WTC11 (cell line): ENCODE measurements around the gene MUC12. TPM values are rescaled to one million over a fixed set of nuclear protein-coding genes. Genes with fewer than 3 reads are reported as not detected.

Experiments used
- ATAC-seq: fragments of 200-7000 bp; cut with Tn5 transposase; 2 replicates; pipeline ENCODE4 v1.10.0; 2021; ENCODE audit warnings: mild to moderate bottlenecking, moderate library complexity
- CTCF ChIA-PET: fragments of 300-600 bp; sonication (Branson Sonifier 250); formaldehyde crosslinking; loops from one replicate; lab custom pipeline; 2021; ENCODE audit warnings: antibody characterized with exemption; lab: Charles Lee
- POLR2A ChIA-PET: fragments of 350-600 bp; sonication (Branson Sonifier 250); formaldehyde crosslinking; loops from one replicate; lab custom pipeline; 2021; ENCODE audit warnings: antibody characterized with exemption; lab: Charles Lee
- DNase-seq: peaks from one replicate; pipeline ENCODE4 v3.0.0; 2021; ENCODE audit warnings: low spot score
- H3K27ac Mint-ChIP-seq: 2 replicates; pipeline ENCODE4 v1.8.0; 2021; ENCODE audit warnings: mixed read lengths
- H3K27me3 Mint-ChIP-seq: 2 replicates; pipeline ENCODE4 v1.8.0; 2021; ENCODE audit warnings: low read depth, mild to moderate bottlenecking, moderate library complexity, mixed read lengths
- H3K36me3 Mint-ChIP-seq: 2 replicates; pipeline ENCODE4 v1.8.0; 2021; ENCODE audit warnings: mixed read lengths
- H3K4me1 Mint-ChIP-seq: 2 replicates; pipeline ENCODE4 v1.8.0; 2022; ENCODE audit warnings: mixed read lengths
- H3K4me3 Mint-ChIP-seq: 2 replicates; pipeline ENCODE4 v1.8.0; 2021; ENCODE audit warnings: mild to moderate bottlenecking, moderate library complexity, mixed read lengths
- H3K9me3 Mint-ChIP-seq: 2 replicates; pipeline ENCODE4 v1.8.0; 2021; ENCODE audit warnings: mixed read lengths
- ATF2 ChIP-seq: sonication (generic); formaldehyde crosslinking; IDR thresholded peaks from 2 replicates; pipeline ENCODE4 v1.8.1; 2022; ENCODE audit warnings: low read depth, missing genetic modification reagents, borderline replicate concordance
- ATF6 ChIP-seq: sonication (generic); formaldehyde crosslinking; IDR thresholded peaks from 2 replicates; pipeline ENCODE4 v1.8.1; 2023; ENCODE audit warnings: mild to moderate bottlenecking, missing genetic modification reagents
- CTCF ChIP-seq: fragments of 200-600 bp; IDR thresholded peaks from 2 replicates; pipeline ENCODE4 v1.8.0; 2022; ENCODE audit warnings: antibody characterized with exemption
- E2F1 ChIP-seq: sonication (generic); formaldehyde crosslinking; IDR thresholded peaks from 2 replicates; pipeline ENCODE4 v1.8.0; 2022; ENCODE audit warnings: mild to moderate bottlenecking, missing genetic modification reagents
- FOXP1 ChIP-seq: sonication (generic); formaldehyde crosslinking; IDR thresholded peaks from 2 replicates; pipeline ENCODE4 v1.8.0; 2022; ENCODE audit warnings: missing genetic modification reagents, mild to moderate bottlenecking, moderate library complexity, borderline replicate concordance
- HMGA2 ChIP-seq: fragments of 250-450 bp; sonication (Bioruptor Pico); IDR thresholded peaks from 2 replicates; pipeline ENCODE4 v1.4.0; 2021; ENCODE audit warnings: mild to moderate bottlenecking, moderate library complexity
- HMGXB4 ChIP-seq: sonication (generic); formaldehyde crosslinking; IDR thresholded peaks from 2 replicates; pipeline ENCODE4 v1.8.1; 2023; ENCODE audit warnings: mild to moderate bottlenecking, moderate library complexity, missing genetic modification reagents
- JAZF1 ChIP-seq: fragments of 250-450 bp; sonication (Bioruptor Pico); IDR thresholded peaks from 2 replicates; pipeline ENCODE4 v1.9.0; 2021; ENCODE audit warnings: moderate library complexity, mild to moderate bottlenecking, inconsistent platforms
- KAT7 ChIP-seq: sonication (generic); formaldehyde crosslinking; IDR thresholded peaks from 2 replicates; pipeline ENCODE4 v1.8.1; 2023; ENCODE audit warnings: missing genetic modification reagents, mild to moderate bottlenecking, borderline replicate concordance
- MLX ChIP-seq: sonication (generic); formaldehyde crosslinking; IDR thresholded peaks from 2 replicates; pipeline ENCODE4 v1.8.1; 2023; ENCODE audit warnings: mild to moderate bottlenecking, missing genetic modification reagents, moderate library complexity
- OVOL2 ChIP-seq: fragments of 250-450 bp; sonication (Bioruptor Pico); IDR thresholded peaks from 2 replicates; pipeline ENCODE4 v1.9.0; 2021; ENCODE audit warnings: mild to moderate bottlenecking, borderline replicate concordance
- RELA ChIP-seq: sonication (generic); formaldehyde crosslinking; IDR thresholded peaks from 2 replicates; pipeline ENCODE4 v1.8.1; 2022; ENCODE audit warnings: missing genetic modification reagents, mild to moderate bottlenecking, borderline replicate concordance
- RORB ChIP-seq: fragments of 250-450 bp; sonication (Bioruptor Pico); IDR thresholded peaks from 2 replicates; pipeline ENCODE4 v1.9.0; 2021; ENCODE audit warnings: mild to moderate bottlenecking
- SP1 ChIP-seq: sonication (generic); formaldehyde crosslinking; conservative IDR thresholded peaks from 2 replicates; pipeline ENCODE4 v1.8.1; 2022; ENCODE audit warnings: missing genetic modification reagents
- ZNF121 ChIP-seq: sonication (generic); formaldehyde crosslinking; IDR thresholded peaks from 2 replicates; pipeline ENCODE4 v1.8.0; 2023; ENCODE audit warnings: missing genetic modification reagents
- ZNF232 ChIP-seq: sonication (generic); formaldehyde crosslinking; IDR thresholded peaks from 2 replicates; pipeline ENCODE4 v1.8.0; 2022; ENCODE audit warnings: mild to moderate bottlenecking, missing genetic modification reagents
- ZNF281 ChIP-seq: sonication (generic); formaldehyde crosslinking; IDR thresholded peaks from 2 replicates; pipeline ENCODE4 v1.8.0; 2023; ENCODE audit warnings: mild to moderate bottlenecking, missing genetic modification reagents
- ZNF396 ChIP-seq: fragments of 250-450 bp; sonication (Bioruptor Pico); IDR thresholded peaks from 2 replicates; pipeline ENCODE4 v1.8.0; 2021; ENCODE audit warnings: mild to moderate bottlenecking, moderate library complexity, borderline replicate concordance
- ZNF416 ChIP-seq: fragments of 250-450 bp; sonication (Bioruptor Pico); IDR thresholded peaks from 2 replicates; pipeline ENCODE4 v1.9.0; 2021; ENCODE audit warnings: mild to moderate bottlenecking, inconsistent platforms
- ZNF425 ChIP-seq: fragments of 250-450 bp; sonication (Bioruptor Pico); conservative IDR thresholded peaks from 2 replicates; pipeline ENCODE4 v1.9.0; 2021; ENCODE audit warnings: mild to moderate bottlenecking
- ZNF671 ChIP-seq: fragments of 250-450 bp; sonication (Bioruptor Pico); IDR thresholded peaks from 2 replicates; pipeline ENCODE4 v1.8.0; 2021; ENCODE audit warnings: mild to moderate bottlenecking
- total RNA-seq: library from RNA; stranded (reverse); gene quantifications from 3 replicates; pipeline ENCODE4 v1.2.3, GENCODE V29; 2021

Gene MUC12
- total RNA-seq, 1 experiment from 2014 or later: 5.7 TPM

GRCh38 chr7:100949227-100949932, 20.0 kb upstream of the MUC12 start, which contains the start of gene MUC3A (continued):
- no peak for TF ChIP-seq ZNF232
- TF ChIP-seq HMGA2 (CRISPR knock-in tag): no peak
- no peak for TF ChIP-seq CTCF
- TF ChIP-seq, all 79 proteins: peak for 4

GRCh38 chr7:100949933-100950443, 19.4 kb upstream of the MUC12 start:
- H3K4me1 Mint-ChIP-seq: peaks cover 36% of the 10 kb centered on the region
- H3K4me3 Mint-ChIP-seq: peak overlapping the region; percentile 18; the same call in 1 of the 2 replicates
- H3K27me3 Mint-ChIP-seq: no peaks in the 10 kb centered on the region
- no peaks in the 10 kb centered on the region; the same call in 1 of the 2 replicates for H3K36me3 Mint-ChIP-seq
- no peak for DNase-seq
- TF ChIP-seq OVOL2 (CRISPR knock-in tag): no peak
- no peak for TF ChIP-seq RORB (CRISPR knock-in tag)
- no peak for TF ChIP-seq HMGXB4 (CRISPR knock-in tag)
- no peak for TF ChIP-seq ZNF425 (CRISPR knock-in tag)
- TF ChIP-seq ZNF121: no peak
- TF ChIP-seq ZNF416 (CRISPR knock-in tag): no peak
- no peak for TF ChIP-seq ZNF281 (CRISPR knock-in tag)
- TF ChIP-seq RELA (CRISPR knock-in tag): no peak
- no peak for TF ChIP-seq E2F1 (CRISPR knock-in tag)
- no peak for TF ChIP-seq MLX (CRISPR knock-in tag)
- no peak for TF ChIP-seq FOXP1 (CRISPR knock-in tag)
- TF ChIP-seq SP1 (CRISPR knock-in tag): no peak
- TF ChIP-seq JAZF1 (CRISPR knock-in tag): no peak
- no peak for TF ChIP-seq ZNF396 (CRISPR knock-in tag)
- TF ChIP-seq ATF2 (CRISPR knock-in tag): no peak
- no peak for TF ChIP-seq ATF6 (CRISPR knock-in tag)
- no peak for TF ChIP-seq ZNF671 (CRISPR knock-in tag)
- no peak for TF ChIP-seq KAT7 (CRISPR knock-in tag)
- TF ChIP-seq, all 79 proteins: peak for 0
- peak; percentile 16; the same call in 1 of the 2 replicates for ATAC-seq
- CTCF ChIA-PET: interaction anchor here (1.0 to 3.6 kb wide), 9 partner anchors 8 to 341 kb away, joined by 3 to 30 read pairs (median 5); partner anchors contain the start of genes ACHE and TRIP6
- POLR2A ChIA-PET: interaction anchor here (1.0 to 2.3 kb wide), 3 partner anchors 16 to 61 kb away, joined by 3 to 12 read pairs (median 3); partner anchors contain the start of gene UFSP1
- no peak overlapping the region for H3K27ac Mint-ChIP-seq
- no peaks in the 10 kb centered on the region for H3K9me3 Mint-ChIP-seq
